GM19240 (cell line): ENCODE data around the gene GALNT17.

Experiments used
- DNase-seq: peaks from one replicate; pipeline ENCODE4 v3.0.0; 2011; ENCODE audit warnings: low spot score; ENCODE audit not compliant: insufficient read length

The GALNT17 gene

GRCh38 chr7:71682841-71683781, 551.2 kb downstream of the GALNT17 start:
- no peak for DNase-seq

- no peak for DNase-seq
These were observed 555.3 kb downstream of the GALNT17 start for GRCh38 chr7:71687286-71687685.

GRCh38 chr7:71687831-71688599, 556.1 kb downstream of the GALNT17 start:
- no peak for DNase-seq

- DNase-seq: no peak
These were observed 559.6 kb downstream of the GALNT17 start for GRCh38 chr7:71691538-71691937.

GRCh38 chr7:71694665-71695064, 562.7 kb downstream of the GALNT17 start:
- DNase-seq: no peak

- no peak for DNase-seq
These were observed 563.2 kb downstream of the GALNT17 start for GRCh38 chr7:71695186-71695585.

GRCh38 chr7:71696511-71696910, 564.6 kb downstream of the GALNT17 start:
- DNase-seq: no peak

GRCh38 chr7:71697400-71697799, 565.5 kb downstream of the GALNT17 start:
- no peak for DNase-seq

GRCh38 chr7:71705217-71705616, 573.3 kb downstream of the GALNT17 start:
- DNase-seq: no peak

GRCh38 chr7:71705901-71706596, 574.1 kb downstream of the GALNT17 start:
- DNase-seq: no peak

GRCh38 chr7:71706597-71706975, 574.6 kb downstream of the GALNT17 start:
- DNase-seq: no peak

- DNase-seq: no peak
These were observed 575.1 kb downstream of the GALNT17 start for GRCh38 chr7:71707041-71707440.

GRCh38 chr7:71708710-71709109, 576.8 kb downstream of the GALNT17 start:
- no peak for DNase-seq

GRCh38 chr7:71710442-71710841, 578.5 kb downstream of the GALNT17 start:
- no peak for DNase-seq

- DNase-seq: no peak
These were observed 580.8 kb downstream of the GALNT17 start for GRCh38 chr7:71712653-71713180.

GRCh38 chr7:71716690-71717089, 584.7 kb downstream of the GALNT17 start:
- no peak for DNase-seq

- no peak for DNase-seq
These were observed 586.6 kb downstream of the GALNT17 start for GRCh38 chr7:71718563-71718962.

GRCh38 chr7:71721742-71722141, 589.8 kb downstream of the GALNT17 start:
- DNase-seq: no peak

GRCh38 chr7:71723859-71724258, 591.9 kb downstream of the GALNT17 start:
- DNase-seq: no peak

- no peak for DNase-seq
These were observed 595.4 kb downstream of the GALNT17 start for GRCh38 chr7:71727347-71727746.

GRCh38 chr7:71731740-71732139, 599.8 kb downstream of the GALNT17 start:
- no peak for DNase-seq
